Esophagus (tissue), 2 donors: Measurements from ENCODE around the gene GATA6. TPM values are rescaled to one million over a fixed set of nuclear protein-coding genes. Genes with fewer than 3 reads are reported as not detected.

Experiments
- H3K27ac ChIP-seq, 2 donors: one replicate each; pipeline ENCODE4 v1.5.1; 2013; ENCODE audit warnings: low read depth in 2 of 2, mild to moderate bottlenecking in 2 of 2, inconsistent platforms in 1 of 2, low read length in 1 of 2, moderate library complexity in 1 of 2
- H3K27me3 ChIP-seq, 2 donors: one replicate each; pipeline ENCODE4 v1.6.1; 2013; ENCODE audit warnings: low read length in 2 of 2, control low read depth in 1 of 2, mild to moderate bottlenecking in 1 of 2; ENCODE audit not compliant: insufficient read depth in 2 of 2, control insufficient read depth in 1 of 2
- H3K36me3 ChIP-seq, 2 donors: one replicate each; pipeline ENCODE4 v1.6.1; 2013; ENCODE audit warnings: low read length in 1 of 2; ENCODE audit not compliant: control insufficient read depth in 2 of 2, insufficient read depth in 2 of 2
- H3K4me1 ChIP-seq, 2 donors: one replicate each; pipeline ENCODE4 v1.6.1; 2013; ENCODE audit warnings: low read length in 1 of 2; ENCODE audit not compliant: control insufficient read depth in 2 of 2, insufficient read depth in 2 of 2
- H3K4me3 ChIP-seq, 2 donors: one replicate each; pipeline ENCODE4 v1.5.1; 2013; ENCODE audit warnings: low read length in 2 of 2, mild to moderate bottlenecking in 2 of 2, low read depth in 1 of 2, moderate library complexity in 1 of 2
- H3K9me3 ChIP-seq, 2 donors: one replicate each; pipeline ENCODE4 v1.6.1; 2013; ENCODE audit warnings: mild to moderate bottlenecking in 2 of 2, low read depth in 1 of 2, low read length in 1 of 2, moderate library complexity in 1 of 2; ENCODE audit not compliant: control insufficient read depth in 2 of 2, insufficient read depth in 1 of 2
- WGBS, 2 donors: extraction: QIAGEN DNeasy Blood & Tissue Kit; methylation state at CpG; one replicate each; pipeline ENCODE4 v1.1.7; 2013; 5-methylcytosine and 5-hydroxymethylcytosine counted together
- polyA plus RNA-seq, 2 donors: library from polyadenylated mRNA; stranded (reverse); fragments of 200-250 nt; gene quantifications; one replicate each; pipeline ENCODE4 v1.2.3, GENCODE V29; 2013
- donor health status: healthy with polysubstance abuse.
- donor health status: Bipolar disorder and iron deficiency.

Gene GATA6
- polyA plus RNA-seq, 2 donors = 0.35 to 0.41 TPM

- H3K4me1 ChIP-seq = no peaks in the 10 kb centered on the region
- no peak overlapping the region for H3K4me3 ChIP-seq
- H3K9me3 ChIP-seq = no peaks in the 10 kb centered on the region
- H3K27me3 ChIP-seq = no peaks in the 10 kb centered on the region
- H3K36me3 ChIP-seq = no peaks in the 10 kb centered on the region
- H3K27ac ChIP-seq = no peak overlapping the region
- WGBS, 2 donors = 90 to 92% methylated on average over 3 of the region's 3 CpGs
These were observed 24.2 kb upstream of the GATA6 start for GRCh38 chr18:22145160-22145559.

DNA sequence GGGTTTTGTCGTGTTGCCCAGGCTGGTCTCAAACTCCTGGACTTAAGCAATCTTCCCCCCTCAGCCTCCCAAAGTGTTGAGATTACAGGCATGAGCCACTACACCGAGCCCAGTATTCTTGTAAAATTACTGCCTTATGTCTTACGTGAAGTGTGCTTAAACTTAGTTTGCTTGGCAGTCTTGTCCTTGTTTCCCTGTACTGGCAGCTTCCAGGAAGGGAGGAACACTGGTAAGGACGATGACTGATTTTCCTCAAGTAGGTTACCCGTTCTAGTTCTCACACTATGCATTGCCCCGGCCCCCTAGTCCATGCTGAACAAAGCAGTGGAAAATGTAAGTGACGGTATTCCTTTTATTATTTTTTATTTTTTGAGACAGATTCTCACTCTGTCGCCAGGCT is 19.7 kb upstream of the GATA6 start:
- Histone ChIP-seq H3K36me3 (no peaks in the 10 kb centered on the region), H3K9me3 (no peaks in the 10 kb centered on the region), H3K27me3 (no peaks in the 10 kb centered on the region), H3K27ac (no peak overlapping the region), H3K4me1 (no peaks in the 10 kb centered on the region), H3K4me3 (no peak overlapping the region)
- WGBS, 2 donors = 82 to 85% methylated on average over 8 of the region's 8 CpGs

DNA sequence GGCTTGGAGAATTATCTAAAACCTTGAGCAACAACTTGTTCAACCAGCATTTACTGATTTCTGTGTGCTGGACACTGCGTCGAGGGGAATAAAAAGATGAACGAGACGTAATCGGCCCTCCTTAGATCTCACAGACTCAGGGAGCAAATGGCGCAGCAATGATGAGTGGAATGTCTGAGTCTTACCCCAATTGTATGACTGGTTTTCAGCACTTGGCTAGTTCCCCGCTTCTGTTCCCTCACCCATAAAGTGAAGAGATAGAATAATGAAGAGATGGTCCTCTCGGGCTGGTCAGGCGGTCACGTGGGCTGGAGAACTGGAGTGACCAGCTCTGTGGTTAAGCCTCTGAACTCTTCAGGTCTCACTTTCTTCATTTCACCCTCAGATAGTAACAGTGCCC is 17.3 kb upstream of the GATA6 start:
- H3K27me3 ChIP-seq = no peaks in the 10 kb centered on the region
- H3K9me3 ChIP-seq = no peaks in the 10 kb centered on the region
- H3K27ac ChIP-seq = no peak overlapping the region
- H3K4me3 ChIP-seq = no peak overlapping the region
- H3K4me1 ChIP-seq = no peaks in the 10 kb centered on the region
- no peaks in the 10 kb centered on the region for H3K36me3 ChIP-seq
- 82 to 83% methylated on average over 10 of the region's 10 CpGs for WGBS, 2 donors

DNA sequence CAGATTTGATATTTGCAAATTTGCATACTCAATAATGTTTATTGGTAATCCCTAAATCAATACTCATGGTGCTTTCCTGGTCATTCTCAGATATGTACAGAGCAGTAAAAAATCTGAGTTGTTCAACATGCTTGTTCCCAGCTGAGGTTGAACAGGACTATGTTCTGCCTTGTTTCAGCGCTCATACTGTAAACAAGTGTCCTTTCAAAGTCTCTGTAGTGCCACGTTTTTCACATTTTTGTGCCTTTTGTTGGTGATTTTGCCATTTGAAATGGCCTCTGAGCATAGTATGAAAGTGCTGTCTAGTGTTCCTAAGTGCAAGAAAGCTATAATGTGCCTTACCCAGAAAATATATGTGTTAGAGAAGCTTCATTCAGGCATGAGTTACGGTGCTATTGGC is 16.0 kb upstream of the GATA6 start:
- no peaks in the 10 kb centered on the region for H3K27me3 ChIP-seq
- H3K27ac ChIP-seq = no peak overlapping the region
- no peaks in the 10 kb centered on the region for H3K4me1 ChIP-seq
- 62 to 67% methylated on average over 3 of the region's 3 CpGs for WGBS, 2 donors
- no peak overlapping the region for H3K4me3 ChIP-seq
- H3K36me3 ChIP-seq = no peaks in the 10 kb centered on the region
- H3K9me3 ChIP-seq = no peaks in the 10 kb centered on the region

DNA sequence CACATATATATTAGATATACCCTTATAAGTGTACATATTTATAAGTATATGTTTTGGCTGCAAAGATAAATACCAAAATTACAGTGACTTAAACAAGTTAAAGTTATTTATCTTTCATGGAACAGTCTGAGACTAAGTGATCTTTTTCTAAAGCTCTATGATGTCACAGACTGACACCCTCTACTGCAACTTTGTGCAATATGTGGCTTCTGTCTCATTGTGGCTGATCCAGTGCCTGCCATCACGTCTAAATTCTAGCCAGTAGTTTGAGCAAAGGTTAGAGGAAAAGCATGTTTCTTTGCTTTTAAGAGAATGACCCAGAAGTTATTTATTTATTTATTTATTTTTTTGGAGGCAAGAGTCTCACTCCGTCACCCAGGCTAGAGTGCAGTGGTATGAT is 13.8 kb upstream of the GATA6 start:
- Histone ChIP-seq H3K4me1 (no peaks in the 10 kb centered on the region), H3K36me3 (no peaks in the 10 kb centered on the region), H3K27ac (no peak overlapping the region), H3K4me3 (no peak overlapping the region), H3K9me3 (no peaks in the 10 kb centered on the region), H3K27me3 (no peaks in the 10 kb centered on the region)
- WGBS, 2 donors = 76 to 89% methylated on average over 2 of the region's 2 CpGs

- H3K4me1 ChIP-seq = no peaks in the 10 kb centered on the region
- H3K4me3 ChIP-seq = no peak overlapping the region
- H3K36me3 ChIP-seq = no peaks in the 10 kb centered on the region
- 62 to 79% methylated on average over 2 of the region's 2 CpGs for WGBS, 2 donors
- no peaks in the 10 kb centered on the region for H3K9me3 ChIP-seq
- peaks cover 0 to 5% of the 10 kb centered on the region in 2 donors for H3K27me3 ChIP-seq
- no peak overlapping the region for H3K27ac ChIP-seq
These were observed 10.4 kb upstream of the GATA6 start for GRCh38 chr18:22159014-22159413.

- Histone ChIP-seq H3K4me1 (no peaks in the 10 kb centered on the region), H3K27me3 (peaks cover 0 to 22% of the 10 kb centered on the region in 2 donors)
- WGBS, 2 donors = 85 to 89% methylated on average over 5 of the region's 5 CpGs
These were observed 8.3 kb upstream of the GATA6 start for GRCh38 chr18:22161090-22161489.

DNA sequence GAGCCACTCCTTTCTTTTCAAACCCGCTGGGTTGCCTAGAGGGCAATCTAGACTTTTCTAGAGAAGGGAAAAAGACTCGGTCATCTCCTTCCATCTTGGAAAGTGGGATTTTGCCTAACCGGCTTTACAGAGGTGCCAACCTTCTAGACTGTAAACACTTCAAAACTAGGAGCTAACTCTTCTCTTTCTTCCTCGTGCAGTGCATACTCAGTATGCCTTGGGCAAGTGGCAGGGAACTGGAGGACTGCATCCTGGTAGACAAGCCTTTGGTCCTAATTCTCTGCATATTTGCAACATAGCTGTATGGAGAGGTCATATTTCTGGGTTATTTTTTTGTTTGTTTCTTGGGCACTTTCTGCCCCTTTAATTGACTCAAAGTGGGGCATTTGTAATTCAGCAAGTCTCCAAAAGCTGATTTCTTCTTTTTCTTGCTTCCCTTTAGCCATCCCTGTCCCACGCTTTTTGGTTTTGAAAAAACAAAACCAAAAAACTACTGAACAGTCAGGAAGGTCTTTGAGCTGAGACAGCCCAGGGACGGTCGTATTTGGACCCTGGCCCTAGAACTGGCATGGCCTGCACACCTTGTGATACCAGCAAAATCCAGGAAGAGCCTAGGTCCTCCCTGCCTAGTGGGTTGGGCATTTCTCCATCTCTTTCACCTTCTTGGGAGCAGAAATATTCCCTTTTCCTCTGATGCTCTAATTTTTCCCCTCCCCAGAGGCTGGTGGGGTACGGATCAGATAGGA is 5.8 kb upstream of the GATA6 start:
- H3K9me3 ChIP-seq = peaks cover 2 to 3% of the 10 kb centered on the region in 2 donors
- H3K4me3 ChIP-seq = no peak overlapping the region
- WGBS, 2 donors = 69 to 75% methylated on average over 8 of the region's 8 CpGs
- no peaks in the 10 kb centered on the region for H3K36me3 ChIP-seq
- H3K4me1 ChIP-seq = no peaks in the 10 kb centered on the region
- H3K27ac ChIP-seq = no peak overlapping the region
- peaks cover 2 to 38% of the 10 kb centered on the region in 2 donors for H3K27me3 ChIP-seq

More at GRCh38 chr18:22161090-22161489, 8.3 kb upstream of the GATA6 start:
- H3K4me3 ChIP-seq = no peak overlapping the region
- no peaks in the 10 kb centered on the region for H3K36me3 ChIP-seq
- H3K9me3 ChIP-seq = peaks cover 1 to 2% of the 10 kb centered on the region in 2 donors
- H3K27ac ChIP-seq = no peak overlapping the region

DNA sequence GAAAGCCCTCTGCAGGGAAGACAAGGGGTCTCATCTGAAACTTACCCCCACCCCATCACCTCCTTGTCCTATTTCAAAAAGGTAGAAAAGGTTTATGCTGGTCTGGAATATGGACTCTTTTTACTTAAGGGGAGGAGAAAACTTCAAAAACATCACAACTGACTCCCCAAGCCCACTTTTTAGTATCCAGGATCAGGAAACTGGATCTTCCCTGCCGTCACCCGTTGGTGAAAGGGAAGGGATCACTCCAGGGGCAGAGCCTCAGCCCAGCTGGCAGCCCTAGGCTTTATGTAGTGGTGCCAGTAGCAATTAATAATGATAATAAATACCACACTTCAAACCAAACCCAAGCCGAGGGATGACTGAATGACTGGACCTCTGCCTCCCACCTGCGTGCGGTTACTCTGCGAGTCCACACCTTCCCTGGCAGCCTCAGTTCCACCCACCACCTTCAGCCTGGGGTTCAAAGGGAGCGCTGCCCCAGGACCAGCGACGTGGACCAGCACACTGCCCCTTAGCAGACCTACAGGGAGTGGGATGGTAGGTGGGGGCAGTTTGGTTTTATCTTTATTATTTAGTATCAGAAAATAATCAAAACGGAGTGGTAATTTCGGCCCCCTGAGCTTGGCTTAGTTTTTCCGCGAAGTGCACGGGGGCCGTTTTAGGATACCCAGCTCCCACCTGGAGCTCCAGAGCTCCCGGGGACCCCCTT is 4.9 kb upstream of the GATA6 start:
- H3K4me1 ChIP-seq = peaks cover 3 to 4% of the 10 kb centered on the region in 2 donors
- no peaks in the 10 kb centered on the region for H3K36me3 ChIP-seq
- H3K9me3 ChIP-seq = peaks cover 2 to 3% of the 10 kb centered on the region in 2 donors
- H3K4me3 ChIP-seq = no peak overlapping the region
- no peak overlapping the region for H3K27ac ChIP-seq
- 43 to 50% methylated on average over 16 of the region's 16 CpGs for WGBS, 2 donors
- H3K27me3 ChIP-seq = peaks cover 2 to 39% of the 10 kb centered on the region in 2 donors
